RCC 7860 (cell line): ENCODE results near the gene DAZAP1.
"Not testable (repeated sequence)": the region's sequence is repeated elsewhere in the genome, so short reads cannot be mapped to it uniquely, and the experiment has no call there.

Experiments used
- DNase-seq: peaks from one replicate; pipeline ENCODE4 v3.0.0-alpha.2; 2015; ENCODE audit warnings: low spot score
- FAIRE-seq: peaks from 2 replicates; lab custom pipeline; 2012; peaks lifted over from hg19 to GRCh38; lab: Jason Lieb, UNC

Gene DAZAP1

DNA sequence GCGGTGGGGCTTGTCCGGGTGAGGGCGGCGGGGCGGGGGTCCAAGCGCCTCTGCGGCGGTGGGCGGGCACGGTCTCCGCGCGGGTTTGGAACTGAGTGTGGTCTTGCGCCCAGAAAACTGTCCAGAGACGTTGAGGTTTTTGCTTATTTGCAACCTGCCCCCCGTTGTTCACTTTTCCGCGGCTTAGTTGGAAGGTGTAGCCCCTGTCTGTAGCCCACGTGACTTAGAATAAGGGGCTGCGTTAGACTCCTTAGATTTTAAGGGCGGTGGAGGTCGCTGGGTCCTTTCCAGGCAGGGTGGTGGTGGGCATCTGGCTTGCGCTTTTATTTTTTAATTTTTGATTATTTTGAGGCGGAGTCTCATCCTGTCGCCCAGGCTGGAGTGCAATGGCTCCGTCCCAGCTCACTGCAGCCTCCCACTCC is 31.6 kb downstream of the DAZAP1 start:
- DNase-seq (no peak), FAIRE-seq (no peak)

DNA sequence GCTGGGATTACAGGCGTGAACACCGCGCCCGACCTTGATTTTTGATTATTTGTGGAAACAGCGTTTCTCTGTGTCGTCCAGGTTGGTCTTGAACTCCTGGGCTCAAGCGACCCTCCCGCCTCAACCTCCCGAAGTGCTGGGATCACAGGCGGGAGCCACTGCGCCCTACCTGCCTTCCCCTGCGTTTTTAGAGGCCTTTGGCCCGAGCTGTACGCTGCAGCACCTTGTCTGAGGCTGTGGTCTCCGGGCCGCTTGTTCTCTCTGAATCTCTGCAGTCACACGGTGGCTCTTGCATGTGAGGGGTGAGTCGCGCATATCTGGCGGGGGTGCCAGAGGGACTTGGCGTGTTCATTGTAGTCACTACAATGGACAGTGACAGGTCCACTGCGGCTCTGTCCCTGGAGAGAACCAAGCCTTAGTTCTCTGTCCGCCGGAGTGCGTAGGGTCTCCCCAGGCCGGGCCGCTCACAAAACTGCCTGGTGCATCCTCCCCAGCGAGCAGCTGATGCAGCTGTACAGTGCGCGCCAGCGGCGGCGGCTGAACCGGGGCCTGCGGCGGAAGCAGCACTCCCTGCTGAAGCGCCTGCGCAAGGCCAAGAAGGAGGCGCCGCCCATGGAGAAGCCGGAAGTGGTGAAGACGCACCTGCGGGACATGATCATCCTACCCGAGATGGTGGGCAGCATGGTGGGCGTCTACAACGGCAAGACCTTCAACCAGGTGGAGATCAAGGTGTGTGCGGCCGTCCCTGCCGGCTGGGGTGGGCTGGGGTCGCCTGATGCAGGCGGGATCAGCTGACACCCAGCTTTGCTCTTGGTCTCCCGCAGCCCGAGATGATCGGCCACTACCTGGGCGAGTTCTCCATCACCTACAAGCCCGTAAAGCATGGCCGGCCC is 32.4 kb downstream of the DAZAP1 start:
- DNase-seq: peak; percentile 49
- not testable (repeated sequence) for FAIRE-seq

DNA sequence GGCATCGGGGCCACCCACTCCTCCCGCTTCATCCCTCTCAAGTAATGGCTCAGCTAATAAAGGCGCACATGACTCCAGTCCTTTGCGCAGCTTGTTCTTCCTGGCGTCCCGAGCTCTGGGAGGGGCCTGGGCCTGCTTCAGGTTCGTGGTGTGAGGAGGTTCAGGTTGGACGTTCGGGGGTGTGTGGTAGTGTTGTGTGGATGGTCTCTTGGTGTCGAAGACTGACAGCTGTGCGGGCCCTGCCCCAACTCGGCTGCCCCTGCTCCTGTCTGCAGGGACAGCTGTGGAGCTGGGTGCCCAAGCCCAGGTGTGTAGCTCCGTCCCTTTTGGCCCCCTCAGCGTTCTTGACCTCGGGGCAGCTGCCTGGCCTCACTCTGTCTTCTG is 33.0 kb downstream of the DAZAP1 start:
- DNase-seq (no peak), FAIRE-seq (no peak)

DNA sequence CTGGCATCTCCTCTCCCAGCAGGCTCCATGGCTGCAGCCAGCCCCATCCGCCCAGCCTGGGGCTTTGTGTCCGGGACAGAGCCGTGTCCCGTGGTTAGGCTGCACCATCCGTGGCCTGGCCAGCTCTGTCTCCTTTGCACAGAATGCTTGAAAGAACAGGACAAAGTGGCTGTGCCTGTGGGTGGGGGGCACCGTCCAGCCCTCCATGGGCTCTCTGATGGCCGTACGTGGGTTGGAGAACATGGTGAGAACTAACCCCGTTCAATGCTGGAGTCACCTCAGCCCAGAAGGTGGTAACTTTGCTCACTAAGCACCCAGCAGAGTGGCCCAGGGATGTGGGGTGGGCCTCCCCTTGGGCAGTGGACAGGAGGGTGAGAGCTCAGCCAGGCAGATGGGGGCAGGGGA is 33.6 kb downstream of the DAZAP1 start:
- FAIRE-seq: no peak
- no peak for DNase-seq

DNA sequence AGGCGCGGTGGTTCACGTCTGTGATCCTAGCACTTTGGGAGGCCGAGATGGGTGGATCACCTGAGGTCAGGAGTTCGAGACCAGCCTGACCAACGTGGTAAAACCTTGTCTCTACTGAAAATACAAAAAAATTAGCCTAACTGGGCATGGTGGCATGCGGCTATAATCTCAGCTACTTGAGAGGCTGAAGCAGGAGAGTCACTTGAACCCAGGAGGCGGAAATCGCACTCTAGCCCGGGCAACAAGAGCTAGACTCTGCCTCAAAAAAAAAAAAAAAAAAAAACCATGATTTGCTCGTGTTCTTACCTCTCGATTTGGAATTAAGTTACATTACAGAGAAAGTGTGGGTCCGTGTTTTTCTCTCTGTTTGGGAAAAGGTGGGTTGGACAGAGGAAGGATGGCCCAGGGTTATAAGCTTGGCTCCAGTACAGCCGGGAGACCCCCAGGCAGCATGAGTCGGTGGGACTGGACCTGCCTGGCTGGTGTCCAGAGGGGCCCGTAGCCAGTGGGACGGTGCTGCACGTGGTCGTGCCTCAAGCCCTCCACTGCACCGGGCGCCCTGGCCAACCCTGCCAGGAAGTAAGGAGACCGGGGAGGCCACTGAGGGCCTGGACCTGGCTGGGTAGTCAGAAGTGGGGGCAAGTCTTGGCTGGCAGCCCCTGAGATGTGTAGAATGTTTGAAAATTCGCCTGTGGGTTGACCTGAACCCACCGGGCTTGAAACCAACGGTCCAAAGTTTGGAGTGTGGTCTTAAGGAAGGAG is 34.5 kb downstream of the DAZAP1 start:
- no peak for DNase-seq
- no peak for FAIRE-seq

DNA sequence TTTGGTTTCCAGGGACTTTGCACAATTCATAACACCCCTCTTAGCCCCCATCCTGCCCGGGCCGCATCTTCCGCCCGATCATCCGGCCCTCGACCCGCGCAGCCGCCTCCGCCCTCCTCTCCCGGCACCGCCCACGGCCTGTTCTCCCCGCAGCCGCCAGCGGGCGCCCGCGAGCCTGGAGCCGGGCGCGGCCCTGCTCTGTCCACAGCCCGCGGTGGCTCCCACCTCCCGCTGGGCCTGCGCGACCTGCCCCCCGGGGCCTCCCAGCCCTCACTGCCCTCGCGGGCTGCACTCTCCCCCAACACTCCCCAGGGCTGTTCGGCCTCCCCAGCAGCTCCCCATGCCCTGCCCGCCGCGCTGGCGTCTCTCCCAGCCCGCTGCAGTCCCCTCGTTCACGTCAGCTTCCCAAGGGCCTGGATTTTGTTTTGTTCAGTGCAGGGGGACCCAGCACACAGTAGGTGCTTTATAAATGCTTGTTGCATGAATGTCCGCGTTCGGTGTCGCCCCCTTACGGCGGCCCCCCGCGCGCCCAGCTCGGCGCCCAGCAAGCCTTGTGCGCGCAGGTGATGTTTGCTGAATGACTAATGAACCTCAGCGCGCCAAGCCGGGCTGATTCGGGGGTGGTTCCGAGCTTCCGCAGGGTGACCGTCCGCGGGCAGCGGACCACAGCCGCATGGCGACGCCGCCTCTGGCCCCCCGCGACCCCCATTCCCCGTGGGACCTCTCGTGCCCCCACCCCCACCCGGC is 38.0 kb downstream of the DAZAP1 start:
- FAIRE-seq: no peak

DNA sequence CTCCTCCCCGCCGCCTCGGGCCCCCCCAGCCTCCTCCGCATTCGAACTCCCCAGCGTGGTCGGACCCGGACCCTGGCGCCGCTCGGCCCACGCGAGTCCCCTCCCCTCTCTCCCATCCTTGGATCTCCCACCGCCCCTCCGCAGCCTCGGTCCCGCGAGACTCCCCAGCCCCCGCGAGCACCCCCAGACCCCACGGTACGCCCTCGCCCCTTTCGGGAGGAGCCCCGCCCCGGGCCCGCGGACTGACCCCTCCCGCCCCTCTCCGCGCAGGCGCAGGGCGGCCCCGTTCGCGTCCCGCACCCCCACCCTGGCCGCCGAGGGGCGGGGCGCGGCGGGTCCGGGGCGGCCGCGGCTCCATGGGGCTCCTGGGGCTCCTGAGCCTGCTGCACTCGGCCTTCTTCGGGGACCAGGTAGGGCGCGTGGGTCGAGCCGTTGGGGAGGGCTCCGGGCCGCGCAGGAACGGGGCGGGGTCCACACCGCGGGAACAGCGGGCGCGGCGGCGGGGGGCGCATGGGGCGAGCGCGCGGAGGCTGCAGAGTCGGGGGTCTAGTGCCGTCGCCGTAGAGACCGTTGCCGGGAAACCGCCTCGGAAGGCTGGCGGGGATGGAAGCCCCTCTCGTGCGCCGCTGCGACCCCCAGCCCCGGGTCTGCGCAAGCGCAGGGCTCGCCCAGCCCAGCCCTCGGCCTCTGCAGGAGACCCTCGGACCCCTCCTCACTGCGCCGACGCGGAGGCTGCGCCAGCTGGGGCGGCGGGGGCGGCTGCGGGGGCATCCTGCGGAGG is 38.7 kb downstream of the DAZAP1 start:
- DNase-seq: no peak
- no peak for FAIRE-seq

More for the DNA sequence above, 38.0 kb downstream of the DAZAP1 start:
- peak; percentile 30 for DNase-seq

DNA sequence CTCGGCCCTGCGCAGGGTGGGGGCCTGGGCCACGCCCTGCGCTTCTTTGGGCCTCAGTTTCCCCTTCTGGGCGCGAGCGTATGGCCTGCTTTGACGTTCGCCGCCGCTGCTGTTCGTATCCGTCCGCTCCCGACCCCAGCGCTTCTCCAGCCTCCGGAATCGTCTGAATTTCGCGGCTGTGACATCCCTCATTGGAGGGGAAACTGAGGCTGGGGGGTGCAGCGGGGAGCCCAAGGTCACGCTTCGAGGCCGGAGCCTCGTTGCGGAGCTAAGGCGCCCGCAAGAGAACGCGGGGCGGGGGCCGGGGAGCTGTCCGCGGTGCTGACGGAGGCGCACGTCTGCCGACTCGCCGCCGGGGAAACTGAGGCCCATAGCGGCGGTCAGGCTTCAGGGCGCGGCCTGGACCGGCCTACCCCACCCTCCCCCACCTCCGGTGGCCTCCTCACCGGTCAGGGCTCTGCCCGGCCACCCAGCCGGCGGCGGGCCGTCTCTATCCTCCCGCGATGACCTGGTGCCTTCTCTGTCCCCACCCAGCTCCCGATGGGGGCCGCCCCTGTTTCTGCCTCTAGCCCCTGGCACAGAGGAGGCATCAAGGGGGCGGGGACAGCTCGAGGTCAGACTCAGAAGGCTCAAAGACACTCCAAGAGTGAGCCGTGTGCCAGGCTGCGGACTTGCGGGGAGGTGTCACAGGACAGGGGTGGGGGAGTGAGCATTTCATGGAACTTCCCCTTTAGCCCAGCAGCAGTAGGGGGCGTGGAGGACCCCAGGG is 39.5 kb downstream of the DAZAP1 start:
- no peak for DNase-seq
- no peak for FAIRE-seq

DNA sequence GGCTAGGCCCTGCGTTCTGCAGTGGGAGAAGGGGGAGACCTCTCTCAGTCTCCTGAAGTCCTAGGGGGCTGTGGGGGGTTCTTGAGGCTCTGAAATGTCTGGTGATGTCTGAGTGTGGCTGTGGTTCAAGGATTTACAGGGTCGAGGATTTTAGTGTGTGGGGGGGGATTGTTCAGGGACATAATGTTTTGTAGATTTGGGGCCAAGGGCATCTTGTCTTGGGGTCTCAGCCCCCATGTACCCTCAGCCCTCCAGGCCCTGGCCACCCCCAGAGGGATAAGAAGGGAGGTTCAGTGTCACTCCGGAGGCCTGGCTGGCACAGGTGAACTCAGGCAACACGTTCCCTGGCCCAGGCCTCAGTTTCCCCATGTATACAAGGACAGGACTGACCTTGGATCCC is 40.1 kb downstream of the DAZAP1 start:
- FAIRE-seq: no peak
- DNase-seq: no peak

DNA sequence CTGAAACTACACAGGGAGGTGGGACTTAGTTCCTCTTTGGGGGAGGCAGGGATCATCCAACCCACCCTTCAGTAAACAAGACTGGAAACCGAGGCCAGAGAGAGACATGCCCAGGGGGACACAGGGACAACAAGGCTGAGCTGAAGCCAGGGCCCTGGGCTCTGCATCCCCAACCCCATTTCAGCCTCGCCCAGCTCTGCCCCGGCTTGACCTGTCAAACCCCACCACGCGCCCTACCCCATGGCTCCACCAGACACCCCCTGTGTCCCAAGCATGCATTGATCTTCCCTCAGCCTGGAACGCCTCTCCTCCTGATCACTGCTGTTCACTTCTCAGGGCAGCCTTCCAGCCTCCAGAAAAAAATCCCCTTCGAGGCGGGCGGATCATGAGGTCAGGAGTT is 40.6 kb downstream of the DAZAP1 start:
- DNase-seq: no peak
- no peak for FAIRE-seq

DNA sequence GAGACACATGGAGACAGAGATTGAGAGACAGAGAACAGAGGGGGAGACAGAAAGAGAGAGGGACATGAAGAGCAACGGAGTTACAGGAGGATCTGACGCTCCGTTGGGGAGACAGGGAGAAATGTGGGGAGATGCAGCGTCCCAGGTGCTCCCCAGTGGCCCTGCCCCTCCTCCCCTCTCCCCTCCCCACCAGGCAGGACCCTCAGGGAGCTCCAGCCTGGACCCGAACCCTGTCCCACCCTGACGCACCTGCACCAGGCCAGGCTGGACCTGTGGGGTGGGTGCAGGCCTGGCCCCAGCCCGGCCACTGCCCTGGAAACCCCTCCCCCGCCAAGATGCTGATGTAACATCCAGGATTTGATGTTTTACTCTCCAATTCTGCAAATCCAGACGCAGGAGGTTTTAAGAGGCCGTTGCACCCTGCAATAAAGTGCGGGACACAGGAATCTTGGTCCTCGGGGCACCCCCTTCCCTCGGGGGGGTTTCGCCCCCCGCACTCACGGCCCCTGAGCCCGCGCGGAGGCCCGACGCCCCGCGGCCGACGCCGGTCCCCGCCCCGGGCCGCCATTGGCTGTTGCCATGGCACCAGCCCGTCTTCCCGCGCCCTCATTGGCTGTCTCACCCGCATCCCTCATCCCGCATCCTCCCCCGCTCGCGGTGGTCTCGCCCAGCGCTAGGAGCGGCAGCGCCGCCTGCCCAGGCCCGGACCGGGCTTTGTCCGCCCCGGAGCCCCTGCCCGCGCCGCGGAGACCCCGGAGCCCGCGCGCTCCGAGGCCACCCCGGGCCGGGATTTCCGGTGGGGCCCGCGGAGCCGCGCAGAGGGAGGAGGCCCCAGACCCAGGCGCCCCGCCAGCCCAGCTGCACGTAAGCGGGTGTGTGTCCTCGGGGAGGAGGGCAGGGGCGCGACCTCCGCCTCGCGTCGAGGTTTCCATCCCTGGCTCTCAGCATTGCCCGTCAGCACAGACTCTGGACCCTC is 42.4 kb downstream of the DAZAP1 start, which contains the start of gene APC2:
Gene APC2 (plus strand): TSS at position 655 of the 976 bp plus-strand sequence. CDS start 2,881 bp downstream, outside the sequence.
- DNase-seq (no peak), FAIRE-seq (no peak)

DNA sequence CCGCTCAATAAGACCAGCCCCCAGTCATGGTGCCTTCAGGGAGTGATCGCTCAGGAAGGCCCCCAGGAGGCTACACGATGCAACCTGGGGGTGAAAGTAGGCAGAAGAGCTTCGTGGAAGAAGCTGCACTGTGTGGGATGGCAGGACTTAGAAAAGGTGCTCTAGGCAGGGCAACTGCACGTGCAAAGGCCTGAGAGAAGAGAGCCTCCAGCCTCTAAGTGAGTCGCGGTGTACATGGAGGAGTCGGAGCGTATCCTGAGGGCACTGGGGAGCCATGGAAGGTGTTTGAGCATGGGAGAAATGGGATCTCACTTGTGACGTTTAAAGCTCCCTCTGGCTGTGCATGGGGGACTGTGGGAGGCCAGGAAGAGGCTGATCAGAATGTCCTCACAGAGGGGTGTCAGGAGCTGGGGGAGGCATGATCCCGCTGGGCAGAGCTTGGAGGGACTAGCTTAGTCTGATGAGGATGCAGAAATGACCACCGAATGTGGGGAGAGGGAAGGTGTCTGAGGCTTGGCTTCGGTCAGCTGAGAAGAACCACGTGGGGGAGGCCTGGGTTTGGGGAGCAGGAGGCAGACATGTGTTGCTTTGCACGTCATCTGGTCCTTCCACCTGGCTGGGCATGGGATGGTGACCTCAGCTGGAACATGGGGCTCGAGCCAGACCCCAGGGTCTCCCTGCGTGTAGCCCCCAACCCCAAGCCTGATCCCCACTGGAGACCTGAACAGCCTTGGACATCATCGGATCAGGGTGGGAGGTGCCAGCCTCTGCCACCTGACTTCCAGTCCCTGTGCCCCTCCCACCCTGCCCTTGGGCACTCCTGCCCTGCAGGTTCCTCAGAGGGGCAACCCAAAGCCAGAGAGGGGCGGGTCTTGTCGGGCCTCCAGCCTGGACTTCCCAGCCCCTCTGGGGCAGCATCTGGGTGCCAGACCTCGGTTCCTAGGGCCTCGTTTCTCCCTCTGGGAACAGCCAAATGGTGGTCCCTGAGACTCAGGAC is 43.6 kb downstream of the DAZAP1 start:
- DNase-seq (no peak), FAIRE-seq (no peak)

DNA sequence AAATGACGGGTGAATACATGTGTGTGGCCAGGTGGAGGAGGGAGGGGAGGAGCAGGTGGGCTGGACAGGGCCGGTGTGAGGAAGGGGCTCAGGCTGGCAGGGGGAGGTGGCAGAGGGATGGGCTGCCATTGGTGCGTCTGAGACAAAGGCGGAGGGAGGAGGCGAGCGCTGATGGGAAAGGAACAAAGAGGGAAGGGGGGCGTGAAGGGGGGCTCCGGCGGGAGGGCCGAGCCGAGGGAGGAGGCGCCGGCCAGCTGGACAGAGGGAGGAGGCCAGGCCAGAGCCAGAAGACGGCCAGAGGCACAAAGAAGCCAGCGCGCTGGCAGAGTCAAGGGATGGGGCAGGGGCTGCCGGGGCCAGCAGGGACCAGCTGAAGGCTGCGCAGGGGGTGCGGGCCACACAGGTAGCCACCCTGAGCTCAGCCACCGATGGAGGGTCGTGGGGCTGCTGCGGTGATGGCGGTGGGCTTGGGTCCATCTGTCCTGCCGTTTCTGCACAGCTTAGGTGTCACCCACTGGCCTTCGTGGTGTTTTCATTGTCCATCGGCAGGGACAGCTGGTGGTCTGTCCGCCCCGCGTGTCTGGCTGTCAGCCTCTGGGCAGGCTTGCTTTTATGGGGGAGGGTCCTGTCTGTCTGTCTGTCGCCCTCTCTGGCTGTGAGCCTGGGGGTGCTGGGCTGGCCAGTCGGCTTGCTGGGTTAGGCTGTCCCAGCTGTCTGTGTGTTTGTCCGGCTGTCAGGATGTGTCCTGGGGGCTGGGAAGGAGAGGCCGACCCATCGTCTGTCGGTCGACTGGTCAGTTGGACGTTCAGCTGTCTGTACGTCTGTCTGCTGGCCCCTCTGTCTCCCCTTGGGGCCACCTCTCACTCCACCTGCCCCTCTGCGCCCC is 44.8 kb downstream of the DAZAP1 start:
- no peak for FAIRE-seq

DNA sequence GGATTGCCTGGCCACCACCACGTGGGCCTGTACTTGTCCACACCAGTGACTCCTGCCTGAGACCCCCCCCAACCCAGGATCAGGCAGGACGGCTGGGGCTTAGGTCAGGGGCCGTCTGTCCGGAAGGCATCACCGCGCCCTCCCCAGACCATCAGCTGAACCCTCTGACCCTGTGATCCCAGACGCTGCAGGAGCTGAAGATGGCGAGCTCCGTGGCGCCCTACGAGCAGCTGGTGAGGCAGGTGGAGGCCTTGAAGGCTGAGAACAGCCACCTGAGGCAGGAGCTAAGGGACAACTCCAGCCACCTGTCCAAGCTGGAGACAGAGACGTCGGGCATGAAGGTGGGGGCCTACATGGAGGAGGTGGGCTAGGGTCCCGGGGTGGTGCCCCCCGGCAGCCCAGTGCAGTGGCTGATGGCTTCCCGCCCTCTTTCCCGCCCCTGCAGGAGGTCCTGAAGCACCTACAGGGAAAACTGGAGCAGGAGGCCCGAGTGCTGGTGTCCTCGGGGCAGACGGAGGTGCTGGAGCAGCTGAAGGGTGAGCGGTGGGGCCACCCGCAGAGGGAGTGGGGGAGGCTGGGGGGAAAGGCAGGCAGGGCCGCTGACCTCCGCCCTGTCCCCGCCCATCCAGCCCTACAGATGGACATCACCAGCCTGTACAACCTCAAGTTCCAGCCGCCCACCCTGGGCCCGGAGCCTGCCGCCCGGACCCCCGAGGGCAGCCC is 45.6 kb downstream of the DAZAP1 start:
- no peak for FAIRE-seq
- DNase-seq: no peak

More for the DNA sequence above, 44.8 kb downstream of the DAZAP1 start:
- DNase-seq: no peak

DNA sequence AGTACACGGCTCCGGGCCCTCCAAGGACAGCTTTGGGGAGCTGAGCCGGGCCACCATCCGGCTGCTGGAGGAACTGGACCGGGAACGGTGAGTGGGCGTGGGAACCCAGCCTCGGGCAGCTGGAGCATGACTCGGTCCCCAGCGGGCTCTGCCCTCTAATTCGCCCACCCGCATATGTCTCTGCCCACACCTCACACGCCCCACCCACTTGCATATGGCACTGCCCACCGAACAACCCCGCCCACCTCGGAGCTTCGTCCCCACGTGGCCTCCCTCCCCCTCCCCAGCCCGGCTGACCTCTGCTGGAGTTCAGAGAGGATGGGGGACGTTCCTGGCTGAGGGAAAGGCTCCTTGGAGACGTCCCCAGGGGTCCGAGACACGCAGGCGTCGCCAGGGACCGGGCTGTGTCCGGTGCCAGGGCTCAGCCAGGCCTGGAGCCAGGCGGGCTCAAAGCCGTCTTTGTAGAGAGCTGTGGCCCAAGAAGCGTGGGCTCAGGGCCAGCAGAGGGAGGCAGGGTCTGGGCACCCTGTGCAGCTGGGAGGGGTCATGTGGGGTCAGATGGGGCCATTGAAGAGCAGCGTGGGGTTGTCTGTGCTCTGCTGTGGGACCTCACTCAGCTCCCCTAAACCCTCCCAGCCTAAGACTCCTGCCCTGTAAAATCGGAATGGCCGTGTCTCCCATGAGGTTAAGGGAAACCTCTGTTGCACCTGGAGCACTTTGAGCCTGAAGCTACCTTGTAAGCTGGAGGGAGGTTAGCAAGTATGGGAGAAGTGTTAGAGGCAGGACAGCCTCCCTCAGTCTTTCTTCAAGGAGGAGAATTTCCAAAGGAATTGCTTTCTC is 46.4 kb downstream of the DAZAP1 start:
- FAIRE-seq (no peak), DNase-seq (peak; percentile 40)
